GM23338 (cell line): ENCODE measurements around the gene JARID2. TPM values are rescaled to one million over a fixed set of nuclear protein-coding genes. Genes with fewer than 3 reads are reported as not detected.

Experiments used
- ATAC-seq: fragments of 200-7000 bp; cut with Tn5 transposase; 3 replicates; pipeline ENCODE4 v1.9.1; 2020
- DNase-seq: peaks from one replicate; pipeline ENCODE4 v3.0.0-alpha.2; 2015; ENCODE audit warnings: low spot score
- H2AFZ ChIP-seq: fragments of 200-600 bp; sonication (generic); 2 replicates; pipeline ENCODE4 v1.8.0; 2016; ENCODE audit warnings: antibody characterized with exemption, mild to moderate bottlenecking, moderate library complexity
- H3F3A ChIP-seq: fragments of 200-600 bp; sonication (generic); replicated peaks from 2 replicates; pipeline ENCODE4 v1.8.0; 2017; ENCODE audit warnings: antibody characterized with exemption, mixed run types, low read depth
- H3K27ac ChIP-seq: fragments of 200-600 bp; sonication (generic); 2 replicates; pipeline ENCODE4 v1.6.1; 2016; ENCODE audit warnings: low read depth
- H3K27me3 ChIP-seq: fragments of 200-600 bp; sonication (generic); 2 replicates; pipeline ENCODE4 v1.8.0; 2016; ENCODE audit warnings: mild to moderate bottlenecking, mixed run types, moderate library complexity; ENCODE audit not compliant: insufficient read depth
- H3K36me3 ChIP-seq: fragments of 200-600 bp; sonication (generic); 2 replicates; pipeline ENCODE4 v1.8.0; 2016; ENCODE audit warnings: mild to moderate bottlenecking; ENCODE audit not compliant: insufficient read depth
- H3K4me1 ChIP-seq: fragments of 200-600 bp; sonication (generic); 2 replicates; pipeline ENCODE4 v1.8.0; 2016; ENCODE audit warnings: mild to moderate bottlenecking, moderate library complexity; ENCODE audit not compliant: insufficient read depth
- H3K4me2 ChIP-seq: fragments of 200-600 bp; sonication (generic); 2 replicates; pipeline ENCODE4 v1.7.1; 2017; ENCODE audit warnings: mixed run types
- H3K4me3 ChIP-seq: fragments of 200-600 bp; sonication (generic); 2 replicates; pipeline ENCODE4 v1.6.1; 2016; ENCODE audit warnings: mixed run types
- H3K79me2 ChIP-seq: fragments of 200-600 bp; sonication (generic); replicated peaks from 2 replicates; pipeline ENCODE4 v1.8.0; 2017; ENCODE audit warnings: mild to moderate bottlenecking; ENCODE audit not compliant: insufficient read depth
- H3K9me2 ChIP-seq: fragments of 200-600 bp; sonication (generic); 2 replicates; pipeline ENCODE4 v1.8.0; 2017; ENCODE audit not compliant: insufficient read depth
- H4K20me1 ChIP-seq: fragments of 200-600 bp; sonication (generic); replicated peaks from 2 replicates; pipeline ENCODE4 v1.8.0; 2017; ENCODE audit warnings: mild to moderate bottlenecking; ENCODE audit not compliant: insufficient read depth
- H3K27ac Mint-ChIP-seq: 2 replicates; pipeline ENCODE4 v1.8.0; 2020; ENCODE audit warnings: inconsistent platforms, mild to moderate bottlenecking, moderate library complexity, mixed read lengths
- H3K27me3 Mint-ChIP-seq: 3 replicates; pipeline ENCODE4 v1.8.0; 2022; ENCODE audit warnings: low read depth, mild to moderate bottlenecking, moderate library complexity, mixed read lengths, inconsistent platforms; ENCODE audit not compliant: insufficient read depth, poor library complexity
- H3K36me3 Mint-ChIP-seq: 3 replicates; pipeline ENCODE4 v1.8.0; 2021; ENCODE audit warnings: low read depth, mild to moderate bottlenecking, inconsistent platforms, moderate library complexity, mixed read lengths
- H3K4me1 Mint-ChIP-seq: 3 replicates; pipeline ENCODE4 v1.8.0; 2020; ENCODE audit warnings: mild to moderate bottlenecking, inconsistent platforms, mixed read lengths
- H3K4me3 Mint-ChIP-seq: 3 replicates; pipeline ENCODE4 v1.8.0; 2021; ENCODE audit warnings: moderate library complexity, mild to moderate bottlenecking, inconsistent platforms, mixed read lengths
- H3K9me3 Mint-ChIP-seq: 3 replicates; pipeline ENCODE4 v1.8.0; 2020; ENCODE audit warnings: moderate library complexity, mild to moderate bottlenecking, inconsistent platforms, mixed read lengths
- CREB1 ChIP-seq: fragments of 250-450 bp; sonication (Bioruptor Pico); IDR thresholded peaks from 2 replicates; pipeline ENCODE4 v1.5.0; 2020; ENCODE audit warnings: low read depth, mild to moderate bottlenecking, moderate library complexity
- ETS1 ChIP-seq: IDR thresholded peaks from 2 replicates; pipeline ENCODE4 v1.6.1; 2016; ENCODE audit warnings: antibody characterized with exemption
- EZH2 ChIP-seq: fragments of 200-600 bp; sonication (generic); IDR thresholded peaks from one replicate; pipeline ENCODE4 v1.8.0; 2017; ENCODE audit warnings: antibody characterized with exemption, mild to moderate bottlenecking, low read depth; ENCODE audit not compliant: unreplicated experiment
- EZH2phosphoT487 ChIP-seq: fragments of 200-600 bp; sonication (generic); IDR thresholded peaks from one replicate; pipeline ENCODE4 v1.8.1; 2018; ENCODE audit warnings: antibody characterized with exemption; ENCODE audit not compliant: unreplicated experiment
- JUNB ChIP-seq: IDR thresholded peaks from one replicate; pipeline ENCODE4 v1.6.1; 2016; ENCODE audit warnings: antibody characterized with exemption; ENCODE audit not compliant: unreplicated experiment
- NANOG ChIP-seq: IDR thresholded peaks from 2 replicates; pipeline ENCODE4 v1.6.1; 2016; ENCODE audit warnings: antibody characterized with exemption, borderline replicate concordance
- POLR2AphosphoS5 ChIP-seq: IDR thresholded peaks from 2 replicates; pipeline ENCODE4 v1.6.1; 2016; ENCODE audit warnings: antibody characterized with exemption, low read depth
- REST ChIP-seq: IDR thresholded peaks from one replicate; pipeline ENCODE4 v1.6.1; 2018; ENCODE audit warnings: antibody characterized with exemption; ENCODE audit not compliant: unreplicated experiment
- STAT1 ChIP-seq: IDR thresholded peaks from one replicate; pipeline ENCODE4 v1.6.1; 2016; ENCODE audit warnings: antibody characterized with exemption; ENCODE audit not compliant: unreplicated experiment
- ZNF114 ChIP-seq: fragments of 250-450 bp; sonication (Bioruptor Pico); IDR thresholded peaks from 2 replicates; pipeline ENCODE4 v1.5.0; 2020; ENCODE audit warnings: mild to moderate bottlenecking, moderate library complexity
- ZNF331 ChIP-seq: fragments of 250-450 bp; sonication (Bioruptor Pico); IDR thresholded peaks from 2 replicates; pipeline ENCODE4 v1.5.0; 2020; ENCODE audit warnings: low read depth, mild to moderate bottlenecking, moderate library complexity
- ZNF462 ChIP-seq: fragments of 250-450 bp; sonication (Bioruptor Pico); IDR thresholded peaks from 2 replicates; pipeline ENCODE4 v1.5.0; 2020; ENCODE audit warnings: mild to moderate bottlenecking, moderate library complexity
- polyA plus RNA-seq: library from polyadenylated mRNA; unstranded; fragments of >200 nt; fragmentation: Nextera tagmentation; extraction: Ambion mirVana; gene quantifications from 2 replicates; pipeline ENCODE4 v1.2.1, GENCODE V29; 2016
- total RNA-seq: library from RNA; depleted of rRNA; stranded (reverse); fragments of >200 nt; shearing (Covaris generic); gene quantifications from 2 replicates; pipeline ENCODE4 v1.2.3, GENCODE V29; 2014
- TF ChIP-seq, protein P1 (sequence below), 2 experiments: fragments of 200-600 bp in 1 of 2; sonication (generic) in 1 of 2; conservative IDR thresholded peaks; 2 replicates each; pipeline versions ENCODE4 v1.5.1 to v1.6.1; 2016 to 2017; ENCODE audit warnings: antibody characterized with exemption in 2 of 2, low read depth in 2 of 2, mild to moderate bottlenecking in 2 of 2, moderate library complexity in 1 of 2

The JARID2 gene
- total and polyA plus RNA-seq, 2 experiments from 2014 or later, result 92.8 to 196 TPM

- peaks cover 6% of the 10 kb centered on the region for H3K36me3 ChIP-seq
- H4K20me1 ChIP-seq, result peaks cover 91% of the 10 kb centered on the region
- H3K79me2 ChIP-seq, result peaks cover 100% of the 10 kb centered on the region
- no peaks in the 10 kb centered on the region for H3K9me2 ChIP-seq
- Mint-ChIP-seq H3K4me1 (peaks cover 86% of the 10 kb centered on the region), H3K9me3 (peaks cover 2% of the 10 kb centered on the region; the same call in 2 of the 3 replicates), H3K27ac (no peak overlapping the region), H3K27me3 (peaks cover 32% of the 10 kb centered on the region), H3K4me3 (no peak overlapping the region), H3K36me3 (peaks cover 37% of the 10 kb centered on the region)
- peaks cover 83% of the 10 kb centered on the region for H3K4me1 ChIP-seq
- peaks cover 11% of the 10 kb centered on the region for H3F3A ChIP-seq
- no peaks in the 10 kb centered on the region for H3K27me3 ChIP-seq
- H3K4me3 ChIP-seq, result no peak overlapping the region
- DNase-seq, result no peak
- H3K27ac ChIP-seq, result no peak overlapping the region
- TF ChIP-seq, protein P1, sequence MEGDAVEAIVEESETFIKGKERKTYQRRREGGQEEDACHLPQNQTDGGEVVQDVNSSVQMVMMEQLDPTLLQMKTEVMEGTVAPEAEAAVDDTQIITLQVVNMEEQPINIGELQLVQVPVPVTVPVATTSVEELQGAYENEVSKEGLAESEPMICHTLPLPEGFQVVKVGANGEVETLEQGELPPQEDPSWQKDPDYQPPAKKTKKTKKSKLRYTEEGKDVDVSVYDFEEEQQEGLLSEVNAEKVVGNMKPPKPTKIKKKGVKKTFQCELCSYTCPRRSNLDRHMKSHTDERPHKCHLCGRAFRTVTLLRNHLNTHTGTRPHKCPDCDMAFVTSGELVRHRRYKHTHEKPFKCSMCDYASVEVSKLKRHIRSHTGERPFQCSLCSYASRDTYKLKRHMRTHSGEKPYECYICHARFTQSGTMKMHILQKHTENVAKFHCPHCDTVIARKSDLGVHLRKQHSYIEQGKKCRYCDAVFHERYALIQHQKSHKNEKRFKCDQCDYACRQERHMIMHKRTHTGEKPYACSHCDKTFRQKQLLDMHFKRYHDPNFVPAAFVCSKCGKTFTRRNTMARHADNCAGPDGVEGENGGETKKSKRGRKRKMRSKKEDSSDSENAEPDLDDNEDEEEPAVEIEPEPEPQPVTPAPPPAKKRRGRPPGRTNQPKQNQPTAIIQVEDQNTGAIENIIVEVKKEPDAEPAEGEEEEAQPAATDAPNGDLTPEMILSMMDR (conservative IDR thresholded peaks at IDR 0.05; ENCODE audit: low read depth in 2 of 2), result no peak
- no peak for TF ChIP-seq NANOG
- no peak for TF ChIP-seq EZH2
- TF ChIP-seq STAT1, result no peak
- TF ChIP-seq ZNF114 (CRISPR knock-in tag), result no peak
- TF ChIP-seq POLR2AphosphoS5, result no peak
- no peak for TF ChIP-seq EZH2phosphoT487
- no peak for TF ChIP-seq ZNF331 (CRISPR knock-in tag)
- TF ChIP-seq ZNF462 (CRISPR knock-in tag), result no peak
- TF ChIP-seq REST, result no peak
- no peak for TF ChIP-seq JUNB
- no peak for TF ChIP-seq CREB1 (CRISPR knock-in tag)
- TF ChIP-seq ETS1, result no peak
- peak overlapping the region; percentile 20; the same call in 1 of the 2 replicates for H3K4me2 ChIP-seq
- H2AFZ ChIP-seq, result no peak overlapping the region
- ATAC-seq, result no peak
Measured at GRCh38 chr6:15457121-15457650, 211.3 kb downstream of the JARID2 start.
